Measurements from ENCODE around the gene GRID1. TPM values are rescaled to one million over a fixed set of nuclear protein-coding genes. Genes with fewer than 3 reads are reported as not detected.

Gene GRID1
- total RNA-seq, 1 donor from 2014 or later, result 0.12 TPM

DNA sequence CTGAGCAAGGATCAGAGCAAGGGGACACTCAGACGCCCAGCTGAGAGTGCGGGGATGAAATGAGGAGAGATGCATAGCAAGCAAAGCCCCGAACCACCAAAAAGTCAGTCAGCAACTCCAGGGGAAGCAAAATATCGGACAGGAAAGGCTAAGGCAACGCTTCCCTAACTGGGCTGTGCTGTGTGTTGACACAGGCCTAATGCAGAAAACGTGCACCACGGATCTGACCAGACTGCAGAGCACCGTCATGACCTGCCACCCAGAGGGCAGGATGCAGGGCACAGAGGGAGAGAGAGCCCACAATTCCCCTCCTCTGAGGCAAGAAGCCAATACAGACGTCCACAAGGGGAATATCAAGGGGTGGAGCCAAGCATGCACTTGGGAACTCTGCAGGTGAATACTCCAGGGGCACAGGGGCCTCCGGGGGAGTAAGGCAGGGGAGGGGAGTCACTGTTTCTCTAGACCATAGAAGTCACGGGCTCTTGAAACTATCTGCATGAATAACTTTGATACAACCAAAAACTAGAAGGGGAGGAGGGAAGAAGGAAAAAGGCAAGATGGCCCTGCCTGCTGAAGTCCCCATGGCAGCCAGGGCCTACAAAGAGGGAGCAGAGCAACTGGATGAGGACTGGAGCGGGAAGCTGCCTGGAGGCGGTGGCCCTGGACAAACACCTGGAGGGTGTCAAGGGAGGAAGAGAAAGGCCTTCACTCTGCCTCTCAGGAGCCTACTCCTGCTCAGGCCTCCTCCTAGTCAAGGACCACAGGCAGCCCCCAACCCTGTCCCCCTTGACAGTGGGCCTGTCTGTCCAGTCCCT is 26.2 kb downstream of the GRID1 start:
- DNase-seq (ENCODE audit: extremely low read depth, low read depth, low spot score), result no peak

- no peak for DNase-seq (ENCODE audit: extremely low read depth, low read depth, low spot score)
Observed at GRCh38 chr10:86339226-86339865, 27.2 kb downstream of the GRID1 start.

GRCh38 chr10:86337121-86337601 is 29.4 kb downstream of the GRID1 start:
- no peak for DNase-seq (ENCODE audit: extremely low read depth, low read depth, low spot score)

GRCh38 chr10:86336341-86336740 is 30.3 kb downstream of the GRID1 start:
- no peak for DNase-seq (ENCODE audit: extremely low read depth, low read depth, low spot score)

- DNase-seq (ENCODE audit: extremely low read depth, low read depth, low spot score), result no peak
Observed at GRCh38 chr10:86335831-86336230, 30.8 kb downstream of the GRID1 start.

GRCh38 chr10:86335257-86335656 is 31.3 kb downstream of the GRID1 start:
- no peak for DNase-seq (ENCODE audit: extremely low read depth, low read depth, low spot score)

GRCh38 chr10:86334488-86335085 is 32.0 kb downstream of the GRID1 start:
- no peak for DNase-seq (ENCODE audit: extremely low read depth, low read depth, low spot score)

- no peak for DNase-seq (ENCODE audit: extremely low read depth, low read depth, low spot score)
Observed at GRCh38 chr10:86333826-86334487, 32.6 kb downstream of the GRID1 start.

DNA sequence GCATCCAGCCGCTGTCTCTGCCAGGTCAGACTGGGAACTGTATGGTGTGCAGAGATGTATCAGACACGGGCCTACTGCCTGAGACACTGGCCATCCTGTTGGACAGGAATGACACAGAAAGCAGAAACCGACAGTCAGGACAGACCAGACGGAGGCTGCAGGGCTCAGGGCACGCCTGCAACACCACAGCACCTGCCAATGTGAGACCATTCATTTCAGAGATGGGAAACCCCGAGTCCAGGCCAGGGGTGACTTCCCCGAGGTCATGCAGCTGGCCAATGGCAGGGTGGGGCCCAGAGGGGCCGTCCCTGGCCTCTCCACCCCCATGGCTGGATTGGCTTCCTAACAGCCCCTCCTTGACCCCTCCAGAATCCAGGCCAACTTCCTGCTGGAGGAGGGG is 34.7 kb downstream of the GRID1 start:
- no peak for DNase-seq (ENCODE audit: extremely low read depth, low read depth, low spot score)

- DNase-seq (ENCODE audit: extremely low read depth, low read depth, low spot score), result no peak
Observed at GRCh38 chr10:86330778-86331763, 35.5 kb downstream of the GRID1 start.

DNA sequence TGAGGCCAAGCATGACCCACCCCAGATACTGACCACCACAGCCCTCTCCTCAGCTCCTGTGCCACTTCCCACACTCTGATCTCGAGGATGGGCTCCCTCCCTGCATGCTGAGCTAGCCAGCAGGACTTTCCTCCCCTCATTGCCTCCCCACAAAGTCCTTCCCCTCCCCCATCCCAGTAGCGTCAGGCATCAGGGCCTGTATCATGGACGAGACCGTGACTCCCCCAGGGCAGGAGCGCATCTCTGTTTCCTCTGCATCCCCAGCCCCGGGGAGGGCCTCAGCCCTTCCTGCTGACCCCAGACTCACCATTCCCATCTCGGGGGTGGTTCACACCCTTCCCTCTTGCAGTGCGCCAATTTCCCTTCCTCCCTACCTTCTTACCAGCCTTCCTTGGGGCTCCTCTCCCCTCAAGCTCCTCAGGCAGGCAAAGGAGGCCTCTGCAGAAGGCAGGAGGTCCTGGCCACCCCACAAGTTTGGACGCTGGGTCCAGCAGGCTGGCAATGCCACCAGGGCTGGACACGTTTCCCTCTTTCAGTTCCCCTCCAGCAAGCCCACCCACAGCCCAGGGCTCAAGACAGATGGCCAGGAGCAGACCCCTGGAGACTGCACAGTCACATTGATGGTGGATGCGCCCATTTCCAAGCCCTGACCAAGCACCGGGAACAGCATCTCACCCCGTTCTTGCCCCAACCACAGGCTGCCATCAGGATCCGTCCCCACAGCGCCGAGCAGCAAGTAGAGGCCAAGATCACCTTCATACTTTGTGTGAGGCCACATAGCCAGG is 36.5 kb downstream of the GRID1 start:
- no peak for DNase-seq (ENCODE audit: extremely low read depth, low read depth, low spot score)

- no peak for DNase-seq (ENCODE audit: extremely low read depth, low read depth, low spot score)
Observed at GRCh38 chr10:86329093-86329710, 37.4 kb downstream of the GRID1 start.

- no peak for DNase-seq (ENCODE audit: extremely low read depth, low read depth, low spot score)
Observed at GRCh38 chr10:86327954-86328725, 38.5 kb downstream of the GRID1 start.

DNA sequence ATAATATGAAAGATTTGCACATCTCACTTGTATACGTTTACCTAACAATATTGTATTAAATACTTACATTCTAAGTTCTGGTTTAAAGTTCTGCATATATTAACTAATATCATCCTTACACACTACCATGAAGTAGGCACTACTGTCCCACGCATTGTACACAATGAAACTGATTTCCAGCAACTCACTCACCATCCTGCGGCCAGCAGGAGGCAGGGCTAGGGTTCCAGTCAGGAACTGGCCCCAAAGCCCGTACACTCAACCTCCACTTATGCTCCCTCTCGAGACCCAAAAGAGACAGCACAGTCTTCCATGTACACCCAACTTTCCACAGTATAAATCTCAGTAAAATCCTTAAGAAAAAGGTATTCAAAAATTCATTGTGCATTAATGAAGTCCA is 41.4 kb downstream of the GRID1 start:
- DNase-seq (ENCODE audit: extremely low read depth, low read depth, low spot score), result no peak

DNA sequence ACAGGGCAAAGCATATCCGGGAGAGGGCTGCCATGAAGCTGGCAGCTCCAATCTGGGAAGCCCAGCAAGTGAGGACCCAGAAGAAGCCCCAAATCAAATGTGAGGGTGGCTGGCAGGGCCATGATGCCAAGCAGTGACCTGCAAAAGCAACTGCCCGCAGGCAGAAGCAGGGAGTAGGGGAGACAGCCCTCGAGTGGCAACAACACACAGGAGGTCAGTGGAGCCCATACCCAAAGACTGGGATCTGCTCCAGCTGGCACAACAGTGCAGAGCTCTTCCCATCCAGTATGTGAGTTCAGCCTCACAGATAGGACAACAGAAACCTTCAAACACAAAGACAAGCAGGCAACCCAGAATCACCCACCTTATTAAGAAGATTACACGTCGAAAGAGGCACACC is 45.0 kb downstream of the GRID1 start:
- DNase-seq (ENCODE audit: extremely low read depth, low read depth, low spot score), result no peak

GRCh38 chr10:86319676-86320075 is 46.9 kb downstream of the GRID1 start:
- no peak for DNase-seq (ENCODE audit: extremely low read depth, low read depth, low spot score)

- no peak for DNase-seq (ENCODE audit: extremely low read depth, low read depth, low spot score)
Observed at GRCh38 chr10:86317949-86318725, 48.5 kb downstream of the GRID1 start.

All from glomerular endothelial cell (primary cell).